ENCODE measurements around the gene TRIM66.
A peak's percentile ranks its signal among the peaks of the same experiment; 100 is the strongest.

Gene TRIM66

DNA sequence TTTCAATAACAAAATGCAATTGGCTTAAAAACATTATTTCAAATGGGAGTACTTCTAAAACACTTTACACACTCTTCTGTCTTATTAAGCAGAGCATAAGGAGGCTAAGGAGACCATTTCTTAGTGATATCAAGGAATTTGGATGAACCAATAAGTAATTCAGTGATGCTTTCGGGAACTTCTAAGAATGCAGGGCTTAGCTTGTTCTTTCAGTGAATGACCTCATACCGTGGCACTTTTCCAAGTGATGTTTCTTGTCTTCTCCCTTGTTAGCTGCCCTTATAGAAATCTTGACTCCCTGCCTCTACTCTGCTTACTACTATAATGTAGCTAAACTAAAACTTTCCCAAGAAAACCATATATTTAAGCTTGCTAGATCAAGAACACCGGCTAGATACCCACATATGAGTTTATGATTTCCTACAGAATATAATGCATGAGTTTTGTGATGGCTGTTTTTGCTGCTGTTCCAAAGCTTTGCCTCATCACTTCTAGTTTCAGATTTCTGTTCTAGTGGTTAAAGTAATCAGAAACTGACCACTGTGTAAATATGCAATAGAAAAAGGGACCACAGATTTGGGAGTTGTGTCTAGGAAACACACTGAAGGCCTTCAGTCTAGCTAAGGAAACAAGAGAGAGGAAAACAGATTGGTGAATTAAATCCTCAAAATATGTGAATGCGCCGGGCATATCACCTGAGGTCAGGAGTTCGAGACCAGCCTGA is 50.9 kb downstream of the TRIM66 start:
- Histone ChIP-seq H3K27me3 (ENCODE audit: control insufficient read depth, insufficient read depth, low read length) (no peaks in the 10 kb centered on the region), H3K9ac (ENCODE audit: low read length) (no peak overlapping the region), H3K36me3 (ENCODE audit: control insufficient read depth, insufficient read depth, low read length) (peaks cover 3% of the 10 kb centered on the region), H3K27ac (ENCODE audit: low read depth, low read length) (no peak overlapping the region), H3K4me3 (ENCODE audit: low read length) (no peak overlapping the region), H3K4me1 (ENCODE audit: control insufficient read depth, insufficient read depth, low read length) (peaks cover 3% of the 10 kb centered on the region)

GRCh38 chr11:8624698-8625097 is 57.8 kb downstream of the TRIM66 start:
- H3K4me3 ChIP-seq (ENCODE audit: low read length) = no peak overlapping the region
- no peak overlapping the region for H3K27ac ChIP-seq (ENCODE audit: low read depth, low read length)
- H3K36me3 ChIP-seq (ENCODE audit: control insufficient read depth, insufficient read depth, low read length) = peaks cover 3% of the 10 kb centered on the region
- no peak overlapping the region for H3K9ac ChIP-seq (ENCODE audit: low read length)
- no peaks in the 10 kb centered on the region for H3K27me3 ChIP-seq (ENCODE audit: control insufficient read depth, insufficient read depth, low read length)
- no peaks in the 10 kb centered on the region for H3K4me1 ChIP-seq (ENCODE audit: control insufficient read depth, insufficient read depth, low read length)

DNA sequence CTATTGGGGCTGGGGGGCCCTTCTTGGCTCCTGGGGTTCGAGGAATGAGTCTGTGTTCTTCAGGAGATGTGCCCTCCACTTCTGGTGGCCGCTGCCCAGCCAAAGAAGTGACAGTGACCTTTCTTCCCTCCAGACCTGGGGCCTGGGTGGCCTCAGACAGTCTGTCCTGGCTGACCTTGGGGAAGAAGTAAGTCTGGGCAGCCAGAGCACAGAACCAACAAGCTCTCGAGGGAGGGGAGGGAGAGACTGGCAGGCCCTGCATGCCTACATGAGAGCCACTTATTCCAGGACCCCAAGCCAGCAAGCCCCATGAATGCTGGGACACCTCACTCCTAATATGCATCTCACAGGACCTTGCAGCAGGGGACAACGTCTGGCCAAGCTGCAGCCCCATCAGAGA is 61.3 kb downstream of the TRIM66 start:
- Histone ChIP-seq H3K4me3 (ENCODE audit: low read length) (no peak overlapping the region), H3K4me1 (ENCODE audit: control insufficient read depth, insufficient read depth, low read length) (no peaks in the 10 kb centered on the region), H3K9ac (ENCODE audit: low read length) (no peak overlapping the region), H3K27ac (ENCODE audit: low read depth, low read length) (no peak overlapping the region), H3K27me3 (ENCODE audit: control insufficient read depth, insufficient read depth, low read length) (no peaks in the 10 kb centered on the region), H3K36me3 (ENCODE audit: control insufficient read depth, insufficient read depth, low read length) (peaks cover 5% of the 10 kb centered on the region)

DNA sequence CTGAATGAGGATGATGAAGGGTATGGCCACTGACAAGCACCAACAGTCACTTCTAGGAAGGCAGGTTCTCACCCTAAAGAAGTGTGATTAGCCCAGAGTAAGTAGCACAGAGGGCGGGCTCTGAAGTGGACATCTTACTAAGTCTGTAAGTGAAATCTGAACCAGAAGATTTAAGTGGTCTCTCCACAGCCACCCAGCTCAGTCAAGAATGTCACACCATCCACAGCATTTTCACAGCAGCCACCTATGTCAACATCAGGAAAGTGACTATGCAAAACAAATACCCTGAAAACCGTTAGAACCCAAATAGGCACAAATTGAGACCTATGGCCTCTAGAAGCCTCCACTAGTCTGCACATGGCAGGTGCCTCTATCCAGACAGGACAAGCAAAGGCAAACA is 65.4 kb downstream of the TRIM66 start:
- Histone ChIP-seq H3K4me3 (ENCODE audit: low read length) (no peak overlapping the region), H3K27me3 (ENCODE audit: control insufficient read depth, insufficient read depth, low read length) (no peaks in the 10 kb centered on the region), H3K36me3 (ENCODE audit: control insufficient read depth, insufficient read depth, low read length) (peaks cover 2% of the 10 kb centered on the region), H3K27ac (ENCODE audit: low read depth, low read length) (no peak overlapping the region), H3K4me1 (ENCODE audit: control insufficient read depth, insufficient read depth, low read length) (no peaks in the 10 kb centered on the region), H3K9ac (ENCODE audit: low read length) (no peak overlapping the region)

GRCh38 chr11:8615291-8616032 is 67.0 kb downstream of the TRIM66 start:
- H3K27me3 ChIP-seq (ENCODE audit: control insufficient read depth, insufficient read depth, low read length) = no peaks in the 10 kb centered on the region
- H3K9ac ChIP-seq (ENCODE audit: low read length) = no peak overlapping the region
- H3K27ac ChIP-seq (ENCODE audit: low read depth, low read length) = no peak overlapping the region
- H3K4me1 ChIP-seq (ENCODE audit: control insufficient read depth, insufficient read depth, low read length) = peaks cover 2% of the 10 kb centered on the region
- H3K4me3 ChIP-seq (ENCODE audit: low read length) = no peak overlapping the region
- peaks cover 2% of the 10 kb centered on the region for H3K36me3 ChIP-seq (ENCODE audit: control insufficient read depth, insufficient read depth, low read length)

- Histone ChIP-seq H3K27me3 (ENCODE audit: control insufficient read depth, insufficient read depth, low read length) (no peaks in the 10 kb centered on the region), H3K4me3 (ENCODE audit: low read length) (no peak overlapping the region), H3K27ac (ENCODE audit: low read depth, low read length) (no peak overlapping the region), H3K36me3 (ENCODE audit: control insufficient read depth, insufficient read depth, low read length) (peaks cover 2% of the 10 kb centered on the region), H3K9ac (ENCODE audit: low read length) (no peak overlapping the region), H3K4me1 (ENCODE audit: control insufficient read depth, insufficient read depth, low read length) (peaks cover 2% of the 10 kb centered on the region)
Measured at GRCh38 chr11:8614497-8614896, 68.0 kb downstream of the TRIM66 start.

DNA sequence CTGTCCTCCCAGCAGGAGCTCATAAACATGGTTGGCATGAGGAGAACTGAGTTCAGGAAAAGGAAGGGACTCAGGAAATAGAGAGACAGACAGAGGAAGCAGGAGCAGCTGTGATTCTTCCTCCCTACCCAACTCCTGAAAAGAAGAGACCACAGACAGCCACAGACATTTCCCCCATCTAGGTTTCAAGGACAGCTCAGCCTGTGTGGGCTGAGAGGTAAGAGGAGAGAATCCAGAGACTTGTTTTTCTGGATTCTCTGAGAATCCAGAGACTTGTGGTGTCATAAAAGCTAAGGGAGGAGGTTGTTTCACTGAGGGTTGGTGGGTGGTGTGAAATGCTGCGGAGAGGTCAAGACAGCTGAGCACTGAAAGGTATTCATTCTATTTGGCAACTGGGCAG is 69.4 kb downstream of the TRIM66 start:
- Histone ChIP-seq H3K27ac (ENCODE audit: low read depth, low read length) (no peak overlapping the region), H3K4me3 (ENCODE audit: low read length) (no peak overlapping the region), H3K36me3 (ENCODE audit: control insufficient read depth, insufficient read depth, low read length) (peaks cover 2% of the 10 kb centered on the region), H3K4me1 (ENCODE audit: control insufficient read depth, insufficient read depth, low read length) (peaks cover 2% of the 10 kb centered on the region), H3K9ac (ENCODE audit: low read length) (no peak overlapping the region), H3K27me3 (ENCODE audit: control insufficient read depth, insufficient read depth, low read length) (no peaks in the 10 kb centered on the region)

- peaks cover 2% of the 10 kb centered on the region for H3K36me3 ChIP-seq (ENCODE audit: control insufficient read depth, insufficient read depth, low read length)
- no peak overlapping the region for H3K9ac ChIP-seq (ENCODE audit: low read length)
- no peaks in the 10 kb centered on the region for H3K27me3 ChIP-seq (ENCODE audit: control insufficient read depth, insufficient read depth, low read length)
- no peak overlapping the region for H3K4me3 ChIP-seq (ENCODE audit: low read length)
- no peak overlapping the region for H3K27ac ChIP-seq (ENCODE audit: low read depth, low read length)
- H3K4me1 ChIP-seq (ENCODE audit: control insufficient read depth, insufficient read depth, low read length) = peaks cover 2% of the 10 kb centered on the region
Measured at GRCh38 chr11:8612522-8612921, 69.9 kb downstream of the TRIM66 start.

- Histone ChIP-seq H3K36me3 (ENCODE audit: control insufficient read depth, insufficient read depth, low read length) (no peaks in the 10 kb centered on the region), H3K27me3 (ENCODE audit: control insufficient read depth, insufficient read depth, low read length) (no peaks in the 10 kb centered on the region), H3K4me3 (ENCODE audit: low read length) (no peak overlapping the region), H3K4me1 (ENCODE audit: control insufficient read depth, insufficient read depth, low read length) (peaks cover 2% of the 10 kb centered on the region), H3K27ac (ENCODE audit: low read depth, low read length) (peak overlapping the region; percentile 75), H3K9ac (ENCODE audit: low read length) (no peak overlapping the region)
Measured at GRCh38 chr11:8610532-8611116, 71.8 kb downstream of the TRIM66 start.

DNA sequence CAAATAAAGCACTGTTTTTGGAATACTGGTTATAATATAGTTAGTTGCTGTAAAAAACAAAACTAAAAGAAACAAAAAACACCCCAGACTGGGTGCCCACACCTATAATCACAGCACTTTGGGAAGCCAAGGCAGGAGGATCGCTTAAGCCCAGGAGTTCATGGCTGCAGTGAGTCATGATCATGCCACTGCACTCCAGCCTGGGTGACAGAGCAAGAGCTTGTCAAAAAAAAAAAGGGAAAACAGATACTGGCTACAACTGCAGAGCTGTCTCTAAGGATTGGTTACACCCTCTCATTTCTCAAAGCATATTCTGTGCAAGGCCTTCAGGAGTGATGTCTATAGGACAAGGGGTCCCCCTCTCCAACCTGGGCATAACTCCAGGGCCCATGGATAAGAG is 73.8 kb downstream of the TRIM66 start:
- no peaks in the 10 kb centered on the region for H3K36me3 ChIP-seq (ENCODE audit: control insufficient read depth, insufficient read depth, low read length)
- peaks cover 7% of the 10 kb centered on the region for H3K4me1 ChIP-seq (ENCODE audit: control insufficient read depth, insufficient read depth, low read length)
- H3K27ac ChIP-seq (ENCODE audit: low read depth, low read length) = no peak overlapping the region
- H3K4me3 ChIP-seq (ENCODE audit: low read length) = no peak overlapping the region
- no peaks in the 10 kb centered on the region for H3K27me3 ChIP-seq (ENCODE audit: control insufficient read depth, insufficient read depth, low read length)
- no peak overlapping the region for H3K9ac ChIP-seq (ENCODE audit: low read length)

DNA sequence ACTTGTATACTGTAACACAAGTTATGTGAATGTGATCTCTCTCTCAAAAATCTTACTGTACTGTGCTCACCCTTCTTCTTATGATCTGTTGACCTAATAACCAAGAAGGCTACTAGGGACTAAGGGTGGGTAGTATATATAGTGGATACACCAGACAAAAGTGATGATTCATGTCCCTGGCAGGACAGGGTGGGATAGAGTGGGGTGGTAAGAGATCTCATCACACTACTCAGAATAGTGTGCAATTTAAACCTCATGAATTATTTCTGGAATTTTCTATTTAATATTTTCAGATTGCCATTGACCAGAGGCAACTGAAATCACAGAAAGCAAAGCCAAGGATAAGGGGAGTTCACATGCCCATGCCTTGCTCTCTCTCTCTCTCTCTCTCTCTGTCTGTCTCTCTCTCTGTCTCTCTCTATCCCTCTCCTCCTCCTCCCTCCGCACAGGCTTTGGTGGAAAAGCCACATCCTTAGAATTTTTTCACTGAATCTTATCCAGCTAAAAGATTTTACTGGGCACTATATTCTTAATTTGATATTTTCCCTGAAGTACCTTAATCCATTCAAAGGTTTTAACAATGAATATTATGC is 76.4 kb downstream of the TRIM66 start:
- no peaks in the 10 kb centered on the region for H3K27me3 ChIP-seq (ENCODE audit: control insufficient read depth, insufficient read depth, low read length)
- peaks cover 5% of the 10 kb centered on the region for H3K4me1 ChIP-seq (ENCODE audit: control insufficient read depth, insufficient read depth, low read length)
- no peaks in the 10 kb centered on the region for H3K36me3 ChIP-seq (ENCODE audit: control insufficient read depth, insufficient read depth, low read length)
- H3K9ac ChIP-seq (ENCODE audit: low read length) = no peak overlapping the region
- H3K4me3 ChIP-seq (ENCODE audit: low read length) = no peak overlapping the region
- no peak overlapping the region for H3K27ac ChIP-seq (ENCODE audit: low read depth, low read length)

DNA sequence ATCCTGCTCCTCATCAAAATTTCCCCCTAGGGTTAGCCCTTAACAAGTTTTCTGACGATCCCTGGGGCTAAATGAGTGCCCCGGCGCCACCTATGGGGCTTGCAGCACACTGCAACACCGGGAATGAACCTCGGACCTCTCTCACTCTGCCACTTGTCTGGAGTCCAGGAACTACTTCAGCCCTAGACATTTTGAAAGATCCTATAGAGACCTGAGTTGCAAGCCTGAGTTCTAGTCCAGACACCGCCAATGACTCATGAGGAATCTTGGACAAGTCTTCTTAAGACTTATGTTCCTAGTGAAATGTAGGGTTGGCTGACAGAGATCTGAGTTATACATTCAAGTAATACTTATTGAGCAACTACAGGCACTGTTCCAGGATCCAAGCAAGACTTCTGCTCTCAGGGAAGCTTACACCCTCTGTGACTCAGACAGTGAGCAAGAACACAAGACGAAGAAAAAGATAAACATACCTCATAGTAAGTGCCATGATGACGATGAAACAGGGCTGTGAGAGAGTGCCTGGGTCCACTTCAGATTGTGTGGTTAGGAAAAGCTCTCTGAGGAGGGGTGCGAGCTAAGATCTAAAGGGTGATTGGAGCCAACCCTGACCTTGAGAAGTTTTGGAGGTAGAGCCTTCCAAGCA is 78.3 kb downstream of the TRIM66 start:
- H3K27me3 ChIP-seq (ENCODE audit: control insufficient read depth, insufficient read depth, low read length) = no peaks in the 10 kb centered on the region
- H3K9ac ChIP-seq (ENCODE audit: low read length) = no peak overlapping the region
- peaks cover 5% of the 10 kb centered on the region for H3K4me1 ChIP-seq (ENCODE audit: control insufficient read depth, insufficient read depth, low read length)
- H3K27ac ChIP-seq (ENCODE audit: low read depth, low read length) = peak overlapping the region; percentile 59
- H3K4me3 ChIP-seq (ENCODE audit: low read length) = no peak overlapping the region
- H3K36me3 ChIP-seq (ENCODE audit: control insufficient read depth, insufficient read depth, low read length) = no peaks in the 10 kb centered on the region

Data from rectal smooth muscle tissue (tissue), 1 donor.